ENCODE data around the gene CASQ2. TPM values are rescaled to one million over a fixed set of nuclear protein-coding genes. Genes with fewer than 3 reads are reported as not detected.

The CASQ2 gene
- total RNA-seq, 1 donor from 2014 or later, result 0.11 TPM

GRCh38 chr1:115796897-115797296 lies 28.4 kb upstream of the CASQ2 start:
- DNase-seq (ENCODE audit: low read depth) (no peak), FAIRE-seq (no peak)
- Histone ChIP-seq H2AFZ (ENCODE audit: low read depth, low read length) (no peak overlapping the region), H3K36me3 (ENCODE audit: insufficient read depth, low read length) (no peaks in the 10 kb centered on the region), H3K4me1 (ENCODE audit: insufficient read depth, low read length) (no peaks in the 10 kb centered on the region), H3K27ac (ENCODE audit: low read depth, low read length) (no peak overlapping the region), H3K4me2 (ENCODE audit: low read length) (no peak overlapping the region), H3K9ac (ENCODE audit: low read length) (no peak overlapping the region), H3K9me3 (ENCODE audit: insufficient read depth, low read depth, low read length) (no peaks in the 10 kb centered on the region), H3K27me3 (ENCODE audit: insufficient read depth, low read length) (peaks cover 11% of the 10 kb centered on the region), H3K4me3 (ENCODE audit: insufficient read depth, low read depth, low read length) (no peak overlapping the region), H4K20me1 (ENCODE audit: insufficient read depth, low read length) (no peaks in the 10 kb centered on the region), H3K79me2 (ENCODE audit: insufficient read depth, low read length) (no peaks in the 10 kb centered on the region)
- Mint-ChIP-seq H3K9me3 (ENCODE audit: unreplicated experiment) (no peaks in the 10 kb centered on the region), H3K27me3 (ENCODE audit: low read depth, unreplicated experiment) (peaks cover 4% of the 10 kb centered on the region), H3K4me1 (ENCODE audit: low read depth, unreplicated experiment) (no peaks in the 10 kb centered on the region), H3K36me3 (ENCODE audit: low read depth, unreplicated experiment) (no peaks in the 10 kb centered on the region), H3K27ac (ENCODE audit: unreplicated experiment) (no peak overlapping the region), H3K4me3 (ENCODE audit: unreplicated experiment) (no peak overlapping the region)
- no peak for TF ChIP-seq CTCF (IDR thresholded peaks at IDR 0.05; ENCODE audit: insufficient read depth, low read depth, low read length)
- no peak for TF ChIP-seq EZH2 (IDR thresholded peaks at IDR 0.05; ENCODE audit: insufficient read depth, low read length)

DNA sequence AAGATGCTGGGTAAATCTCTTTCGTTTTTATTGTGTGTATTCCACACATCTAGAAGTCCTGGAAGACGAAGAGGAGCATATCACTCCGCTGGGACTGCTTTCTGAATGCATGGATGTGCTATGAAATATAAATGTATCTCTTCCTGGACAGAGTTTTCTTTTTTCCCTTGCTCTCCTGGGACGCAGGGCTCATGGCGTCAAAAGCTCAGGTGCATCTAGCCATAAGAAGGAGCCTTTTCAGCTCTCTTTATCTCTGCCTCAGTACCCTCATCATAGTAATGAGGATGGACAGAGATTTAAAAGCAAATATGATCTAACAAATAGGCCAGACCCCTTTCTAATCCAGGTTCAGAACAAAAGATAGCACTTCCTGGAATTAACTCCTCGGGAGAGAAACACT lies 27.5 kb upstream of the CASQ2 start:
- Histone ChIP-seq H3K27me3 (ENCODE audit: insufficient read depth, low read length) (peaks cover 11% of the 10 kb centered on the region), H3K4me1 (ENCODE audit: insufficient read depth, low read length) (no peaks in the 10 kb centered on the region), H2AFZ (ENCODE audit: low read depth, low read length) (no peak overlapping the region), H3K27ac (ENCODE audit: low read depth, low read length) (no peak overlapping the region), H3K4me3 (ENCODE audit: insufficient read depth, low read depth, low read length) (no peak overlapping the region), H3K36me3 (ENCODE audit: insufficient read depth, low read length) (no peaks in the 10 kb centered on the region), H3K4me2 (ENCODE audit: low read length) (no peak overlapping the region), H4K20me1 (ENCODE audit: insufficient read depth, low read length) (no peaks in the 10 kb centered on the region), H3K9me3 (ENCODE audit: insufficient read depth, low read depth, low read length) (no peaks in the 10 kb centered on the region), H3K79me2 (ENCODE audit: insufficient read depth, low read length) (no peaks in the 10 kb centered on the region), H3K9ac (ENCODE audit: low read length) (no peak overlapping the region)
- Mint-ChIP-seq H3K27me3 (ENCODE audit: low read depth, unreplicated experiment) (peaks cover 4% of the 10 kb centered on the region), H3K9me3 (ENCODE audit: unreplicated experiment) (no peaks in the 10 kb centered on the region), H3K4me3 (ENCODE audit: unreplicated experiment) (no peak overlapping the region), H3K36me3 (ENCODE audit: low read depth, unreplicated experiment) (no peaks in the 10 kb centered on the region), H3K27ac (ENCODE audit: unreplicated experiment) (no peak overlapping the region), H3K4me1 (ENCODE audit: low read depth, unreplicated experiment) (no peaks in the 10 kb centered on the region)
- no peak for FAIRE-seq
- no peak for DNase-seq (ENCODE audit: low read depth)
- TF ChIP-seq CTCF (IDR thresholded peaks at IDR 0.05; ENCODE audit: insufficient read depth, low read depth, low read length) (no peak), EZH2 (IDR thresholded peaks at IDR 0.05; ENCODE audit: insufficient read depth, low read length) (no peak)

GRCh38 chr1:115794976-115795639 lies 26.6 kb upstream of the CASQ2 start:
- H3K4me1 ChIP-seq (ENCODE audit: insufficient read depth, low read length), result no peaks in the 10 kb centered on the region
- no peak for TF ChIP-seq CTCF (IDR thresholded peaks at IDR 0.05; ENCODE audit: insufficient read depth, low read depth, low read length)
- TF ChIP-seq EZH2 (IDR thresholded peaks at IDR 0.05; ENCODE audit: insufficient read depth, low read length), result no peak
- no peak overlapping the region for H3K4me3 ChIP-seq (ENCODE audit: insufficient read depth, low read depth, low read length)
- no peak for FAIRE-seq
- H3K9ac ChIP-seq (ENCODE audit: low read length), result no peak overlapping the region
- no peak overlapping the region for H3K4me2 ChIP-seq (ENCODE audit: low read length)
- H3K27me3 ChIP-seq (ENCODE audit: insufficient read depth, low read length), result peaks cover 11% of the 10 kb centered on the region
- no peaks in the 10 kb centered on the region for H3K36me3 ChIP-seq (ENCODE audit: insufficient read depth, low read length)
- Mint-ChIP-seq H3K9me3 (ENCODE audit: unreplicated experiment) (no peaks in the 10 kb centered on the region), H3K4me3 (ENCODE audit: unreplicated experiment) (no peak overlapping the region), H3K36me3 (ENCODE audit: low read depth, unreplicated experiment) (no peaks in the 10 kb centered on the region), H3K27me3 (ENCODE audit: low read depth, unreplicated experiment) (peaks cover 4% of the 10 kb centered on the region), H3K27ac (ENCODE audit: unreplicated experiment) (no peak overlapping the region), H3K4me1 (ENCODE audit: low read depth, unreplicated experiment) (peaks cover 1% of the 10 kb centered on the region)
- no peak overlapping the region for H2AFZ ChIP-seq (ENCODE audit: low read depth, low read length)
- no peak for DNase-seq (ENCODE audit: low read depth)
- no peak overlapping the region for H3K27ac ChIP-seq (ENCODE audit: low read depth, low read length)
- no peaks in the 10 kb centered on the region for H3K79me2 ChIP-seq (ENCODE audit: insufficient read depth, low read length)
- H4K20me1 ChIP-seq (ENCODE audit: insufficient read depth, low read length), result no peaks in the 10 kb centered on the region
- H3K9me3 ChIP-seq (ENCODE audit: insufficient read depth, low read depth, low read length), result no peaks in the 10 kb centered on the region

Data from astrocyte (in vitro differentiated cells and primary cell).